IMR-90 (cell line): Measurements from ENCODE around the gene TNN. TPM values are rescaled to one million over a fixed set of nuclear protein-coding genes. Genes with fewer than 3 reads are reported as not detected.

Source experiments
- ATAC-seq: fragments of 200-7000 bp; cut with Tn5 transposase; 2 replicates; pipeline ENCODE4 v1.9.1; 2020; ENCODE audit warnings: low read depth, mild to moderate bottlenecking, moderate library complexity
- BruUV-seq: library from RNA; stranded (reverse); fragments of 400-500 nt; replicated peaks from 2 replicates; lab custom pipeline; 2021; lab: Mats Ljungman, UMichigan
- CTCF ChIA-PET: fragments of 300-600 bp; formaldehyde crosslinking; extraction: SDS; loops from one replicate; lab custom pipeline; 2021; ENCODE audit warnings: antibody characterized with exemption; lab: Yijun Ruan, JAX
- POLR2A ChIA-PET: fragments of 300-600 bp; sonication (Branson Sonifier 250); formaldehyde crosslinking; loops from one replicate; lab custom pipeline; 2022; ENCODE audit warnings: antibody characterized with exemption; ENCODE audit not compliant: unreplicated experiment; lab: Charles Lee
- DNase-seq: peaks from one replicate; pipeline ENCODE4 v3.0.0; 2013
- H2AFZ ChIP-seq: replicated peaks from 2 replicates; pipeline ENCODE3; 2013; ENCODE audit warnings: low read length, mild to moderate bottlenecking; ENCODE audit not compliant: poor library complexity
- H2AK5ac ChIP-seq: 2 replicates; pipeline ENCODE4 v1.6.1; 2013; ENCODE audit warnings: low read depth, low read length, inconsistent platforms
- H2AK9ac ChIP-seq: replicated peaks from 2 replicates; pipeline ENCODE3; 2013; ENCODE audit warnings: mild to moderate bottlenecking, low read depth, low read length, moderate library complexity; ENCODE audit not compliant: poor library complexity
- H2BK120ac ChIP-seq: 2 replicates; pipeline ENCODE4 v1.6.1; 2013; ENCODE audit warnings: low read depth, low read length, inconsistent platforms
- H2BK15ac ChIP-seq: 3 replicates; pipeline ENCODE4 v1.6.1; 2013; ENCODE audit warnings: low read depth, low read length, inconsistent platforms
- H2BK20ac ChIP-seq: 2 replicates; pipeline ENCODE4 v1.6.1; 2013; ENCODE audit warnings: low read depth, mild to moderate bottlenecking, inconsistent platforms, low read length, moderate library complexity
- H2BK5ac ChIP-seq: 2 replicates; pipeline ENCODE4 v1.6.1; 2013; ENCODE audit warnings: mild to moderate bottlenecking, low read depth, low read length, inconsistent platforms; ENCODE audit not compliant: poor library complexity, severe bottlenecking
- H3K14ac ChIP-seq: replicated peaks from 2 replicates; pipeline ENCODE4 v1.6.1; 2013; ENCODE audit warnings: low read depth, low read length, inconsistent platforms
- H3K18ac ChIP-seq: 2 replicates; pipeline ENCODE4 v1.6.1; 2013; ENCODE audit warnings: low read depth, low read length, control low read depth
- H3K23ac ChIP-seq: 2 replicates; pipeline ENCODE4 v1.6.1; 2013; ENCODE audit warnings: low read depth, low read length, inconsistent platforms
- H3K27ac ChIP-seq: 2 replicates; pipeline ENCODE4 v1.5.1; 2013; ENCODE audit warnings: mild to moderate bottlenecking, control low read depth, low read length; ENCODE audit not compliant: insufficient read depth
- H3K27me3 ChIP-seq: 2 replicates; pipeline ENCODE4 v1.6.1; 2013; ENCODE audit warnings: low read length; ENCODE audit not compliant: control insufficient read depth, insufficient read depth
- H3K36me3 ChIP-seq: 2 replicates; pipeline ENCODE4 v1.6.1; 2013; ENCODE audit warnings: low read length, mixed read lengths; ENCODE audit not compliant: control insufficient read depth, insufficient read depth
- H3K4ac ChIP-seq: 2 replicates; pipeline ENCODE4 v1.6.1; 2013; ENCODE audit warnings: low read depth, low read length, inconsistent platforms
- H3K4me1 ChIP-seq: 2 replicates; pipeline ENCODE4 v1.6.1; 2013; ENCODE audit warnings: low read length, mixed read lengths; ENCODE audit not compliant: control insufficient read depth, insufficient read depth
- H3K4me2 ChIP-seq: 2 replicates; pipeline ENCODE4 v1.6.1; 2013; ENCODE audit warnings: low read depth, mild to moderate bottlenecking, control low read depth, low read length, moderate library complexity
- H3K4me3 ChIP-seq: 2 replicates; pipeline ENCODE4 v1.5.1; 2013; ENCODE audit warnings: low read depth, mild to moderate bottlenecking, control low read depth, low read length, moderate library complexity; ENCODE audit not compliant: insufficient read depth
- H3K56ac ChIP-seq: 2 replicates; pipeline ENCODE4 v1.6.1; 2013; ENCODE audit warnings: low read length, inconsistent platforms; ENCODE audit not compliant: insufficient read depth; ENCODE audit errors: extremely low read depth
- H3K79me1 ChIP-seq, 2 experiments: 2 replicates each; pipeline ENCODE4 v1.6.1; 2013; ENCODE audit warnings: low read length in 2 of 2, inconsistent platforms in 1 of 2, low read depth in 1 of 2
- H3K9ac ChIP-seq: 2 replicates; pipeline ENCODE4 v1.6.1; 2013; ENCODE audit warnings: low read depth, low read length, control low read depth
- H3K9me1 ChIP-seq: 2 replicates; pipeline ENCODE4 v1.6.1; 2013; ENCODE audit warnings: low read length, inconsistent platforms; ENCODE audit not compliant: insufficient read depth
- H3K9me3 ChIP-seq: 2 replicates; pipeline ENCODE4 v1.6.1; 2013; ENCODE audit warnings: low read length; ENCODE audit not compliant: control insufficient read depth, insufficient read depth
- H4K20me1 ChIP-seq: 2 replicates; pipeline ENCODE4 v1.6.1; 2013; ENCODE audit warnings: low read length, inconsistent platforms; ENCODE audit not compliant: insufficient read depth
- H4K5ac ChIP-seq: 2 replicates; pipeline ENCODE4 v1.6.1; 2013; ENCODE audit warnings: mild to moderate bottlenecking, low read depth, low read length, control low read depth
- H4K8ac ChIP-seq, 2 experiments: 2 replicates each; pipeline ENCODE4 v1.6.1; 2013; ENCODE audit warnings: low read depth in 2 of 2, low read length in 2 of 2, control low read depth in 1 of 2, inconsistent platforms in 1 of 2
- H4K91ac ChIP-seq: 2 replicates; pipeline ENCODE4 v1.6.1; 2013; ENCODE audit warnings: low read depth, low read length, inconsistent platforms; ENCODE audit not compliant: insufficient read depth
- BHLHE40 ChIP-seq: fragments of 150-350 bp; IDR thresholded peaks from 2 replicates; pipeline ENCODE4 v1.6.1; 2016; ENCODE audit warnings: mild to moderate bottlenecking, low read depth, low read length
- CTCF ChIP-seq: conservative IDR thresholded peaks from 2 replicates; pipeline ENCODE4 v1.5.1; 2012; ENCODE audit warnings: mild to moderate bottlenecking, low read depth, low read length, improper control_type of control experiment
- ELK1 ChIP-seq: fragments of 150-350 bp; IDR thresholded peaks from 2 replicates; pipeline ENCODE4 v1.6.1; 2016; ENCODE audit warnings: low read depth, mild to moderate bottlenecking, low read length, moderate library complexity, borderline replicate concordance
- FOS ChIP-seq: fragments of 150-350 bp; IDR thresholded peaks from 2 replicates; pipeline ENCODE4 v1.6.1; 2016; ENCODE audit warnings: low read depth, low read length
- MAFK ChIP-seq: IDR thresholded peaks from 2 replicates; pipeline ENCODE4 v1.6.1; 2012; ENCODE audit warnings: low read depth, low read length, improper control_type of control experiment
- MAZ ChIP-seq: IDR thresholded peaks from 2 replicates; pipeline ENCODE4 v1.6.1; 2012; ENCODE audit warnings: low read depth, mild to moderate bottlenecking, low read length, improper control_type of control experiment, moderate library complexity, borderline replicate concordance
- MXI1 ChIP-seq: IDR thresholded peaks from 2 replicates; pipeline ENCODE4 v1.6.1; 2012; ENCODE audit warnings: low read depth, mild to moderate bottlenecking, low read length, moderate library complexity, borderline replicate concordance
- NFE2L2 ChIP-seq: fragments of 150-350 bp; IDR thresholded peaks from 2 replicates; pipeline ENCODE4 v1.6.1; 2016; ENCODE audit warnings: low read depth, mild to moderate bottlenecking, low read length
- POLR2A ChIP-seq: IDR thresholded peaks from 2 replicates; pipeline ENCODE4 v1.6.1; 2012; ENCODE audit warnings: mild to moderate bottlenecking, low read depth, low read length
- RFX5 ChIP-seq: IDR thresholded peaks from 2 replicates; pipeline ENCODE4 v1.8.0; 2012; ENCODE audit warnings: low read depth, mild to moderate bottlenecking, low read length, moderate library complexity
- SMC3 ChIP-seq: fragments of 150-350 bp; IDR thresholded peaks from 2 replicates; pipeline ENCODE4 v1.6.1; 2016; ENCODE audit warnings: low read depth, mild to moderate bottlenecking, antibody characterized with exemption, low read length, moderate library complexity
- USF2 ChIP-seq: fragments of 150-350 bp; IDR thresholded peaks from 2 replicates; pipeline ENCODE4 v1.6.1; 2017; ENCODE audit warnings: mild to moderate bottlenecking, antibody characterized with exemption, low read length, low read depth
- WGBS, 2 experiments: methylation state at CpG; one replicate each; pipeline versions ENCODE4 v1.1.5 to v1.1.7; 2013; ENCODE audit warnings: missing lambda C conversion rate in 2 of 2; ENCODE audit not compliant: insufficient read length in 1 of 2; ENCODE audit errors: extremely low coverage in 2 of 2; 5-methylcytosine and 5-hydroxymethylcytosine counted together
- dilution Hi-C: fragments of 300-500 bp; cut with HindIII; formaldehyde crosslinking; loops from one replicate; pipeline ENCODE4 v1.14.3; 2018; ENCODE audit warnings: low sequenced_read_pairs; ENCODE audit not compliant: unreplicated experiment
- in situ Hi-C: fragments of 300-500 bp; cut with MboI; formaldehyde crosslinking; loops from 3 replicates; pipeline ENCODE4 v1.14.3; 2019; ENCODE audit warnings: low sequenced_read_pairs, inconsistent platforms, mixed read lengths
- intact Hi-C: fragments of 100-400 bp; cut with micrococcal nuclease; formaldehyde crosslinking; loops from 2 replicates; pipeline ENCODE4 v1.10.0; 2022
- polyA plus RNA-seq, 3 experiments: library from polyadenylated mRNA; depleted of rRNA; stranded (reverse); fragments of >200 nt; gene quantifications; 2 replicates each; pipeline ENCODE4 v1.2.3, GENCODE V29; 2012; ENCODE audit warnings: low replicate concordance in 1 of 3
- total RNA-seq: library from RNA; depleted of rRNA; stranded (reverse); fragments of >200 nt; gene quantifications from 2 replicates; pipeline ENCODE4 v1.2.3, GENCODE V29; 2012

Gene TNN
- total and polyA plus RNA-seq, 2 of the 4 experiments (the other 2 are of a cell fraction), result not detected

DNA sequence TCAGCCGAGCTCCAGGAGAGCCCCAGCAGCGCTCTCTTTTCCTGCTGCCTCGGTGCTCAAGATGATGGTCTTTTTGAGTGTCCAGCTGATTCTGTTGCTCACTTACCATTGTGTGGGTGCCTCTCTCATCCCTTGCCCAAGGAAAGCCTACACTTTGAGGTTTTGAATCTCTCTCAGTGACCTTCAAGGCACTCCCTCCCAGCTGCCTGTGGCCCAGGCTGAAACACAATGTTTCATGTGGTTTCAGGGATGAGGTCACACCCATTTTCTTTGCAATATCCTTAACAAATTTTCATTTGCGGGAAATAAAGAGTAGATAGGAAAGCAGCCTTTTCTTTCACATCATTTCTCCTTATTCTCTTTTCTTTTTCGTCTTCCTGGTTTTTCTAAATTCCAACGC is 31.8 kb upstream of the TNN start:
- H3K9ac ChIP-seq, result no peak overlapping the region
- peaks cover 6% of the 10 kb centered on the region for H3K27me3 ChIP-seq
- H4K5ac ChIP-seq, result no peak overlapping the region
- CTCF ChIA-PET, result no interaction called here
- H2BK5ac ChIP-seq, result no peak overlapping the region
- intact Hi-C loops, result no loop called here
- no peaks in the 10 kb centered on the region for H3K36me3 ChIP-seq
- in situ Hi-C loops, result no loop called here
- no peak overlapping the region for H3K27ac ChIP-seq
- TF ChIP-seq CTCF, result no peak
- TF ChIP-seq USF2, result no peak
- TF ChIP-seq MAFK, result no peak
- no peak for TF ChIP-seq POLR2A
- TF ChIP-seq MXI1, result no peak
- TF ChIP-seq MAZ, result no peak
- TF ChIP-seq ELK1, result no peak
- no peak for TF ChIP-seq NFE2L2
- no peak for TF ChIP-seq BHLHE40
- no peak for TF ChIP-seq RFX5
- no peak for TF ChIP-seq SMC3
- TF ChIP-seq FOS, result no peak
- no peaks in the 10 kb centered on the region; the same call in 1 of the 2 replicates for H3K9me1 ChIP-seq
- no peak overlapping the region for H3K18ac ChIP-seq
- no TSS peak for BruUV-seq
- no peak overlapping the region for H3K4me3 ChIP-seq
- H4K8ac ChIP-seq, result no peak overlapping the region
- no peak overlapping the region for H2BK20ac ChIP-seq
- H2AFZ ChIP-seq, result no peak overlapping the region
- H3K4me2 ChIP-seq, result no peak overlapping the region
- no peak overlapping the region for H3K56ac ChIP-seq
- H2AK5ac ChIP-seq, result no peak overlapping the region
- H3K14ac ChIP-seq, result no peak overlapping the region
- POLR2A ChIA-PET, result no interaction called here
- no peaks in the 10 kb centered on the region for H3K9me3 ChIP-seq
- dilution Hi-C loops, result no loop called here
- H2AK9ac ChIP-seq, result no peak overlapping the region
- ATAC-seq (no peak), DNase-seq (no peak)
- no peaks in the 10 kb centered on the region for H4K20me1 ChIP-seq
- no peak overlapping the region for H3K4ac ChIP-seq
- H3K79me1 ChIP-seq, result no peaks in the 10 kb centered on the region
- no peak overlapping the region for H4K91ac ChIP-seq
- no peaks in the 10 kb centered on the region for H3K4me1 ChIP-seq
- no peak overlapping the region for H2BK15ac ChIP-seq
- H3K23ac ChIP-seq, result no peak overlapping the region
- WGBS, 2 experiments, result 93% methylated on average over 2 of the region's 6 CpGs; no CpG with 5 or more reads in 1 of the 2 experiments
- H2BK120ac ChIP-seq, result no peak overlapping the region
